ENCODE data around the gene KSR2.

Gene KSR2

DNA sequence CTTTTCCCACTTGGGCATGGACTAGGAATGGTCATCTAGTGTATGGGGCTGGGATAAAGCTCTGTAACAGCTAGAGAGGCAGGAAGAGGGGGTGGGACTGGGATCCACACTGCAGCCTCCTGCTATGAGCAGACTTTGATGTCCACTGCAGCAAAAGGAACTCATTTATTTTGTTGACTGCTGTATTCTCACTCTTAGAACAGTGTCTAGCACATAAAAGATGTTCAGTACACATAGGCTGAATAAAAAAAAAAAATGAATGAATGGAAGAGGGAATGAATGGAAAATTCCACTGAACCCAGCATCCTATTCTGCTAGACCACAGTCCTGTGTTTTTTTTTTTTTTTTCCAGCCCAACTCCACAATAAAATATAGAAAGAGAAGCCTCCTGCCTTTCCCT lies 501.2 kb downstream of the KSR2 start:
- DNase-seq (ENCODE audit: low read depth in 3 of 3) = no peak

- DNase-seq (ENCODE audit: low read depth in 3 of 3) = no peak
Measured at GRCh38 chr12:117466677-117467362, 502.0 kb downstream of the KSR2 start.

DNA sequence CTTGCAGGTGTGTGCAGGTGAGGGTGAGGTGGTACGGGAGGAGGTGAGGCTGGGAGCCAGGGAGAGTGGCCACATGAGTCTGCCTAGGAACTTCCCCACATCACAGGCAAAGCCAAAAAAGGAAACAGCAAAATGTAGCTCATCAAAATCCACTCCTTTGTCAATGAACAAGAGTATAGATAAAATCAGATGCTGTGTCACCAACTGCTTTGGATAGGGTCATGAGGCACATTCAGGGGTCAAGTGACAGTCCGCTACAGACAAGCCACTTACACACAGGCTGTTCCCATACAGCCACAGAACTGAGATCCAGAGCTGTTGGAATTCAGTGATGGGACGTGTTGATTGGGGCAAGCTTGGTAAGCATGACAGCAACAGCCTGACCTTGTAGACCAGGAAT lies 507.1 kb downstream of the KSR2 start:
- no peak for DNase-seq (ENCODE audit: low read depth in 3 of 3)

GRCh38 chr12:117459229-117459628 lies 509.6 kb downstream of the KSR2 start:
- no peak for DNase-seq (ENCODE audit: low read depth in 3 of 3)

DNA sequence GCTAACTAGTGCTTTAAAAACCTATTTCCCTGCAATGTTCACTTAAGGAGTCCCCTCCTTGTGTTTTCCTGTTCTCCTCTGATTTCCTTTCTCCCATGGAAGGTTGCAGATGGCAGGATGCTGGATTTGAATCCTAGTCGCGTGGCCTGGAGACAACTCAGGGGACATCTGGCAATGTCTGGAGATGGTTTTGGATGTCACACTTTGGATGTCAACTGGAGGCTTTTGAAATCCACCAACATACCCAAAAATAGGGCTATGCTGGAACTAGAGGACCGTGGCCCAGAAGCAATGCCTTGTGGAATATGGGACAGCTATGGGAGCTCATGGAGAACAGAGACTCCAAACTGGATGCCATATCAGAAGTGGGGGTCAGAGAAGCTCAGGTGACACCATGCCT lies 511.6 kb downstream of the KSR2 start:
- DNase-seq (ENCODE audit: low read depth in 3 of 3) = no peak

DNA sequence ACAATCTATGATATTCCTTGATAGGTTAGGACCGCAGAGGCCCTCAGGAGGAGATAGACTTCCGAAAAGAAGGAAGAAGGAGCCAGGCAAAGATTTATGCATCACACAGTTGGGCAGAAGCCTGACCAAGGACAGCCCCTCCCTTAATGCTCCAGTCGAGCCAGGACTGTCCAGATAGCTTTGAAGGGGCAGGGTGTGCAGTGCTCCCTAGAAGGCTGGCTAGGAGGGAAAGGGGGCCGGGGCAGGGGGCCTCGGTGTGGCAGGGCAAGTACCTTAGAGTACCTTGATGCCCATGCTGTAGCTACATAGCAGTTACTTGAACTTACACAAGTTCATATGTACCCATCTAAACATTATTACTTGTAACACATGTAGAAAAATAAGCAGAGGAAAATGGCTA lies 512.7 kb downstream of the KSR2 start:
- DNase-seq (ENCODE audit: low read depth in 3 of 3) = no peak

DNA sequence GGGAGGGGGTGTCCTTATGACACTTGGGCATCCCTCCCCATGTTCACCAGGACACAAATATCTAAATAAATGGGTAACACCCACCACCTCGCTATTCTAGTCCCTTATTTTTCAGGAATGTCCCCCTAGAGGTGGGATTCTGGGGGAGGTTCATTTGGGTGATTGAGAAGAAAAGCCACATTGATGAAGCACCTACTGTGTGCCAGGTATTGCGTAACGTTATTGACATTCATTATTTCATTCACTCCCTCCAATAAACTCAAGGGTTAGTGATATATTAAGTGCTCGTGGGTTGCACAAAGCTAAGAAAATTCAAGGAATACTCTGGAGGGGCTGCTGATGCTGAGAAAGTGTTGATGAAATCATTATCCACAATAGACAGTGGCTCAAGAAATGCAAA lies 514.8 kb downstream of the KSR2 start:
- no peak for DNase-seq (ENCODE audit: low read depth in 3 of 3)

- DNase-seq (ENCODE audit: low read depth in 3 of 3) = no peak
Measured at GRCh38 chr12:117452112-117452511, 516.7 kb downstream of the KSR2 start.

- no peak for DNase-seq (ENCODE audit: low read depth in 3 of 3)
Measured at GRCh38 chr12:117450209-117450608, 518.6 kb downstream of the KSR2 start.

DNA sequence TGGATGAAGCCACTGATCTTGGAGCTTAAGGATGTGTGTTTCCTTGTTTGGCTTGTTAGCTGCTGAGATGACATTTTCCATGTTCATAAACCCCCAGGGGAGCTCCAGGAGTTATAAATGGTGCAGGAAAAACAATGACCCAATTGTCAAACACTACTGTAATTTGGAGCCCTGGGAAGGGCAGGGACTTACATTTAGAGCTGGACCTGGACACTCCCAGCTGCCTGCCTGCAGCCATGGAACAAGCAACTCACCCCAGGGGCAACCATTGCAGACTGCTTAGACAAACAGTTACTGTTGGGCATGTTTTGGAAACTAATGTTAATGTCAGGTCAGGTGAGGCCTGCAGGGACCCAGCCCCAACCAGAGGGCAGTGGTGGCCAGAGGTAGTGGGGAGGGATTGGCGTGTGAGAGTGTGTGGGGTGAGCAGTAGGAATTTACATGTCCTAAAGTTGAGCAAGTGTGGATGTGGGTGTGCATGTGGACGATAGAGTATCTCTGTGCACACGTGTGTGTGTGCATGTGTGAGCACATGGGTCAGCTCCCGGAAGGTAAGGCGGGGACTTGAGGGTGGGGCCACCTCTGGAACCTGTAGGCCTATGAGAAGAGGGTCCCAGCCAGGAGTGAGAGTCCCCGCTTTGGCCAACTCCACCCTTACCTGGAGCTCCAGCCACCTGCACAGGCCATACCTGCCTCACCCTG lies 521.0 kb downstream of the KSR2 start:
- DNase-seq (ENCODE audit: low read depth in 3 of 3) = no peak

DNA sequence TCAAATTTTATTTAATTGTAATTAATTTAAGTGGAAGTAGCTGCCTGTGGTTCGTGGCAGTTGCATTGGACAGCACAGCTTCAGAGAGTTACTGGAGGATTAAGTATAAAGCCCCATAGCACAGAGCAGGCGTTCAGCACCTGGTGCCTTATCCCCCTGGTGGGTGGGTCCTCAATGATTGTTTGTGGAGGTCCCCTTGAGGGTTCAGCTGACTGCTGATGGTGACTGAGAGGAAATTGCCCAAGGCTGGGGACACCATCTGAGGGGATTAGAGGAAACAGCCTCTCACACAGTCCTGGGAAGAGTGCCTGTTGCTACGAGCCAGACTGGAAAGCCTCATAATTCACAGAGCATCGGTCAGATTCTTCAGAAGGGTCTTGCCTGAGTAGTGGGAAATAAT lies 524.0 kb downstream of the KSR2 start:
- DNase-seq (ENCODE audit: low read depth in 3 of 3) = no peak

- no peak for DNase-seq (ENCODE audit: low read depth in 3 of 3)
Measured at GRCh38 chr12:117441751-117442150, 527.0 kb downstream of the KSR2 start.

- no peak for DNase-seq (ENCODE audit: low read depth in 3 of 3)
Measured at GRCh38 chr12:117440384-117440783, 528.4 kb downstream of the KSR2 start.

DNA sequence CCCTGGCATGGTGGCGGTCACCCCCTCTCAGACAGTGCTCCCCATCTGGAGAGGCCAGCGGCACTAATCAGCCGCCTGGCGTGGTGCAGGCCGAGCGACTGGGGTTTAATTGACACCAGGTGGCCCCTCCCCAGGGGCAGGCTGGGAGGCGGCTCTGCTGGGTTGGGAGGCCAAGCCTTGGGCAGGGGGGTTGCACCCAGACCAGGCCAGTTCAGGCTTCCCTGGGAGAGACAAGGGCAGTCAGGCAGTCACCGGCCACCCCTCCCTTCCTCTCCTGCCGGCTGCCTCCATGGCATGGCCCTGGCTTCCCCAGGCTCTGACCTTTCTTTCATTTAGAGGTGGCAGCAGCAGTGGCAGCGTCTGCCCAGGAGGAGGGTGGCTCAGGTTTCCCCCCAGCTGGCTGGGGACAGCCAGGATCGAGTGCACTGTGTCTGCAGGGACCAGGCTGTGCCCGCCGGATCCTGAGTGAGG lies 529.2 kb downstream of the KSR2 start:
- DNase-seq (ENCODE audit: low read depth in 3 of 3) = no peak

GRCh38 chr12:117438809-117439208 lies 530.0 kb downstream of the KSR2 start:
- DNase-seq (ENCODE audit: low read depth in 3 of 3) = no peak

DNA sequence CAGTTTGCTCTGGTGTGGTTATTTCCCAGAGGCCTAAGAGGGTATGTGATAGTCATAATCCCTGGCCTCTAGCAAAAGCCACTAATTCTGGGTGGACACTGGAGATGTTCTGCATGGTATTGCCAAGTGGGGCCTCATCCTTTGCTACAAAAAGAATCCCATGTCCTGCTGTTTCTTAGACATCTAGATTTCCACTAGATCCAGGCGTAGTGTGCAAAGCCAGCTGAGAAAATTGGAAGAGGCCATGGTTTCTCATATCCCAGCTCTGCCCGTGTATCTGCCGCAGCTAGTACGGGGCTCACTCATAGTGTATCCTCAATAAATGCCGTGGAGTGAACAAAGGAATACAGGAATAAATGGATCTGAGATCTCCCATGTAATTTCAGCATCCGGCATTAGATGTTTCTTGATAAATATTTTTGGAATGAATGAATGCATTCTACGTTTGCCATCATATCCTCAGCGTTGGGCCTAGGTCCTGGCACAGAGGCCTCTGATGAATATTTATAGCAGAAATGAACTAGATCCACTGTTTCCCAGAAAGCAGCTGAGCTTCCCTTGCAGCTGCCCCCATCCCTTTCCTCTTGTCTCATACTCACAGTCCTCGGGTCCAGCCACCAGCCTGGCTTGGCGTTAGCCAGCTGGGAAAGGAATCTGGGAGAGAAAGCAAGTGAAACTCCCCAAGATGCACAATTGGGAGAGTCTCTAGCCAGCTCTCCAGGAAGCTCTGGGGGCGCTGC lies 531.1 kb downstream of the KSR2 start:
- DNase-seq (ENCODE audit: low read depth in 3 of 3) = no peak

DNA sequence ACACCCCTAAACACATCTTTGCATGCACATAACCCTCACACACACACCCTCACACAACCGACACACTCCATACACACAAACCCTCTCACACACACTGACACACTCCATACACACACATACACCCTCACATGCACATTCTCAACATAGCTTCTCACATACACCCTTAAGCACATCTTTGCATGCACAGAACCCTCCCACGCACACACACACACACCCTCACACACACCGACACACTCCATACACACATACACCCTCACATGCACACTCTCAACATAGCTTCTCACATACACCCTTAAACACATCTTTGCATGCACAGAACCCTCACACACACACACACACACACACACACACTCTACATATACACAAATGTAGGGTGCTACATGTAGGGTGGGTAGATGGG lies 534.9 kb downstream of the KSR2 start:
- no peak for DNase-seq (ENCODE audit: low read depth in 3 of 3)

GRCh38 chr12:117430246-117430645 lies 538.5 kb downstream of the KSR2 start:
- no peak for DNase-seq (ENCODE audit: low read depth in 3 of 3)

DNA sequence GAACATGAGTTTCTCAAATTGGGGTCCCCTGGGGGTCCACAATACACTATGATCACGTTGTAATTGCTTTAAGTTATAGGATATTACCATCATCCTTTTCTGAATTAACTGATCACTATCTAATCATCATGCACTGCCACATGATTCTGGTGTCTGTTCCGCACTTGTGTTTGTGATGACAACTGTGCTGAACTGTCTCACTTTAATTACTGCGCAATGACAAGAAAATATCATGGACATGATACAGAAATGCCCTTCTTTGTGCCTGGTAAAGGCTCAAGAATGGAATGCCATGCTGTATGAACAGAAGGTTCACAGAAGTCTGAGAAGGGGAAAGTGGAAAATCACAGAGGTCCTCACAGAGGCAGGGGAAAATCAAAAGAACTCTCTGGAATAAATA lies 541.6 kb downstream of the KSR2 start:
- DNase-seq (ENCODE audit: low read depth in 3 of 3) = no peak

- no peak for DNase-seq (ENCODE audit: low read depth in 3 of 3)
Measured at GRCh38 chr12:117421987-117422386, 546.8 kb downstream of the KSR2 start.

- DNase-seq (ENCODE audit: low read depth in 3 of 3) = no peak
Measured at GRCh38 chr12:117421068-117421752, 547.6 kb downstream of the KSR2 start.

- DNase-seq (ENCODE audit: low read depth in 3 of 3) = no peak
Measured at GRCh38 chr12:117417004-117417403, 551.8 kb downstream of the KSR2 start.
